ENCODE measurements around the gene CTSV. TPM values are rescaled to one million over a fixed set of nuclear protein-coding genes. Genes with fewer than 3 reads are reported as not detected.

The CTSV gene
- total RNA-seq, 1 experiment from 2014 or later = 82.2 TPM

GRCh38 chr9:97041898-97042297 lies 3.0 kb upstream of the CTSV start:
- H3T11ph ChIP-seq (ENCODE audit: low read length) = no peak overlapping the region
- TF ChIP-seq, protein P1, sequence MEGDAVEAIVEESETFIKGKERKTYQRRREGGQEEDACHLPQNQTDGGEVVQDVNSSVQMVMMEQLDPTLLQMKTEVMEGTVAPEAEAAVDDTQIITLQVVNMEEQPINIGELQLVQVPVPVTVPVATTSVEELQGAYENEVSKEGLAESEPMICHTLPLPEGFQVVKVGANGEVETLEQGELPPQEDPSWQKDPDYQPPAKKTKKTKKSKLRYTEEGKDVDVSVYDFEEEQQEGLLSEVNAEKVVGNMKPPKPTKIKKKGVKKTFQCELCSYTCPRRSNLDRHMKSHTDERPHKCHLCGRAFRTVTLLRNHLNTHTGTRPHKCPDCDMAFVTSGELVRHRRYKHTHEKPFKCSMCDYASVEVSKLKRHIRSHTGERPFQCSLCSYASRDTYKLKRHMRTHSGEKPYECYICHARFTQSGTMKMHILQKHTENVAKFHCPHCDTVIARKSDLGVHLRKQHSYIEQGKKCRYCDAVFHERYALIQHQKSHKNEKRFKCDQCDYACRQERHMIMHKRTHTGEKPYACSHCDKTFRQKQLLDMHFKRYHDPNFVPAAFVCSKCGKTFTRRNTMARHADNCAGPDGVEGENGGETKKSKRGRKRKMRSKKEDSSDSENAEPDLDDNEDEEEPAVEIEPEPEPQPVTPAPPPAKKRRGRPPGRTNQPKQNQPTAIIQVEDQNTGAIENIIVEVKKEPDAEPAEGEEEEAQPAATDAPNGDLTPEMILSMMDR (conservative IDR thresholded peaks at IDR 0.05) = no peak
- peaks cover 3% of the 10 kb centered on the region for H3K9me3 ChIP-seq (ENCODE audit: control insufficient read depth, low read depth, low read length)
- H3K14ac ChIP-seq (ENCODE audit: insufficient read depth, low read length) = no peak overlapping the region
- no peak for DNase-seq
- H4K91ac ChIP-seq (ENCODE audit: insufficient read length, low read depth, low read length) = no peak overlapping the region
- no peak overlapping the region for H3K4me2 ChIP-seq (ENCODE audit: insufficient read depth, insufficient read length, low read length)
- H3K56ac ChIP-seq (ENCODE audit: insufficient read length, low read depth, low read length) = no peak overlapping the region
- no peak overlapping the region for H2BK120ac ChIP-seq (ENCODE audit: low read depth, low read length, poor library complexity, severe bottlenecking)
- no peak overlapping the region for H2BK15ac ChIP-seq (ENCODE audit: low read depth, low read length)
- H3K23ac ChIP-seq (ENCODE audit: insufficient read length, low read depth, low read length) = no peak overlapping the region
- Mint-ChIP-seq H3K4me1 (peaks cover 35 to 41% of the 10 kb centered on the region in 2 experiments), H3K27me3 (ENCODE audit: low read depth) (peaks cover 37% of the 10 kb centered on the region), H3K27ac (no peak overlapping the region), H3K4me3 (no peak overlapping the region), H3K9me3 (peaks cover 0 to 6% of the 10 kb centered on the region in 2 experiments; a peak in 3 of 5 replicates), H3K36me3 (ENCODE audit: insufficient read depth in 1 of 3, low read depth in 3 of 3) (peaks cover 10 to 20% (median 14%) of the 10 kb centered on the region in 3 experiments)
- no peak overlapping the region for H3K9ac ChIP-seq (ENCODE audit: extremely low read depth, insufficient read length, low read length)
- peaks cover 3% of the 10 kb centered on the region; the same call in 1 of the 2 replicates for H3K27me3 ChIP-seq (ENCODE audit: insufficient read depth, low read length)
- no peaks in the 10 kb centered on the region for H4K20me1 ChIP-seq (ENCODE audit: control insufficient read depth, insufficient read depth, insufficient read length)
- no peak overlapping the region for H3K27ac ChIP-seq (ENCODE audit: insufficient read length, low read depth, low read length)
- H3K4me1 ChIP-seq (ENCODE audit: insufficient read depth, low read length) = no peaks in the 10 kb centered on the region; the same call in 1 of the 2 replicates
- H2BK20ac ChIP-seq (ENCODE audit: low read depth, low read length, poor library complexity, severe bottlenecking) = no peak overlapping the region
- H3K79me2 ChIP-seq (ENCODE audit: insufficient read depth, low read length) = no peaks in the 10 kb centered on the region
- H3K23me2 ChIP-seq (ENCODE audit: insufficient read length, low read depth, low read length, poor library complexity, severe bottlenecking) = peaks cover 9% of the 10 kb centered on the region
- no CpG with 5 or more reads among the region's 2 CpGs for WGBS (ENCODE audit: extremely low coverage, insufficient read length, low lambda C conversion rate)
- H3K18ac ChIP-seq (ENCODE audit: insufficient read length, low read depth, low read length) = no peak overlapping the region
- H2BK12ac ChIP-seq (ENCODE audit: insufficient read length, low read depth, low read length) = no peak overlapping the region
- no peak overlapping the region for H4K5ac ChIP-seq (ENCODE audit: insufficient read length, low read depth, low read length)
- no peak overlapping the region for H4K8ac ChIP-seq (replicated peaks; ENCODE audit: insufficient read length, low read depth, low read length)
- H3K79me1 ChIP-seq (ENCODE audit: insufficient read depth, low read depth, low read length, poor library complexity, severe bottlenecking) = no peaks in the 10 kb centered on the region
- H2AK5ac ChIP-seq (ENCODE audit: insufficient read length, low read length) = no peak overlapping the region
- no peak overlapping the region for H2AFZ ChIP-seq (ENCODE audit: low read length)
- H2BK5ac ChIP-seq (ENCODE audit: insufficient read length, low read length) = no peak overlapping the region
- H3K4ac ChIP-seq (ENCODE audit: low read depth, low read length) = no peak overlapping the region

All from H9 (cell line).